ENCODE measurements around the gene ACTRT2.
A peak's percentile ranks its signal among the peaks of the same experiment; 100 is the strongest.

ACTRT2 gene

GRCh38 chr1:3026124-3026523 is 4.9 kb downstream of the ACTRT2 start:
- Histone ChIP-seq H3K27ac (no peak overlapping the region), H3K4me3 (no peak overlapping the region)
- TF ChIP-seq CTCF (IDR thresholded peaks at IDR 0.05) = no peak
- no peak for DNase-seq (ENCODE audit: low spot score)

- DNase-seq (ENCODE audit: low spot score) = no peak
- Histone ChIP-seq H3K4me3 (no peak overlapping the region), H3K27ac (no peak overlapping the region)
- no peak for TF ChIP-seq CTCF (IDR thresholded peaks at IDR 0.05)
These were observed 5.5 kb downstream of the ACTRT2 start for GRCh38 chr1:3026581-3027391.

- DNase-seq (ENCODE audit: low spot score) = no peak
- no peak overlapping the region for H3K27ac ChIP-seq
- H3K4me3 ChIP-seq = no peak overlapping the region
- no peak for TF ChIP-seq CTCF (IDR thresholded peaks at IDR 0.05)
These were observed 6.5 kb downstream of the ACTRT2 start for GRCh38 chr1:3027611-3028371.

- peak; percentile 36 for DNase-seq (ENCODE audit: low spot score)
- no peak for TF ChIP-seq CTCF (IDR thresholded peaks at IDR 0.05)
- Histone ChIP-seq H3K4me3 (no peak overlapping the region), H3K27ac (no peak overlapping the region)
These were observed 7.4 kb downstream of the ACTRT2 start for GRCh38 chr1:3028531-3029282.

GRCh38 chr1:3029481-3029961 is 8.3 kb downstream of the ACTRT2 start:
- no peak overlapping the region for H3K27ac ChIP-seq
- no peak for TF ChIP-seq CTCF (IDR thresholded peaks at IDR 0.05)
- DNase-seq (ENCODE audit: low spot score) = peak; percentile 52
- no peak overlapping the region for H3K4me3 ChIP-seq

GRCh38 chr1:3029991-3030662 is 8.9 kb downstream of the ACTRT2 start:
- TF ChIP-seq CTCF (IDR thresholded peaks at IDR 0.05) = no peak
- DNase-seq (ENCODE audit: low spot score) = no peak
- no peak overlapping the region for H3K27ac ChIP-seq
- H3K4me3 ChIP-seq = no peak overlapping the region
